Activated T-cell treated with anti-CD3 and anti-CD28 coated beads, Interleukin-2, amount 50 U/mL, for 1 hour (primary cell): ENCODE measurements around the gene IFI27.

Source experiments
- DNase-seq: peaks from one replicate; pipeline ENCODE4 v3.0.0-alpha.2; 2020

IFI27 gene

DNA sequence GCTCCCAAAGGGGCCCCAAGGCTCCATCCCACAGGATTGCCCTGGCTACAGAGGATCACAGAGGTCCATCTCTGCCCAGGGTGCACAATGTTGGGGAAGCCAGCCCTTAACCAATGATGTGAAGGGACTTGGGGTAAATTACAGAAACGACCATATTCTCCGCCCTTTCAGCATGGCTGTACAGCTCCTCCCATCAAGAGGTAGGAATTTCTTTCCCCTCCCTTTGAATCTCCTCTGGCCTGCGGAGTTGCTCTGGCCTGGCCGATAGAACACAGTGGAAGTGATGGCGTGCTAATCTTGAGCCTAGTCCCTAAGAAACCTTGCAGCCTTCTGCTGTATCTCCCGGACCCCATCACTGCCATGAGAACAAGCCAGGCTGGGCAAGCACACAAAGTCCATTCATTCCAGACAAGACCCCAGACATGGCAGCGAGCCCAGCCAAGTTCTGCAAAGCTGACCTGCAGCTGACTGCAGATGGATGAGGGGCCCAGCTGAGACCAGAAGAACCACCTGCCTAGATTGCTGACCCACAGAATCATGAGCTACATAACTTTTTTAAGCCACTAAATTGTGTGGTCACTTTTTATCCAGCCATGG lies 6.9 kb upstream of the IFI27 start:
- DNase-seq: no peak

DNA sequence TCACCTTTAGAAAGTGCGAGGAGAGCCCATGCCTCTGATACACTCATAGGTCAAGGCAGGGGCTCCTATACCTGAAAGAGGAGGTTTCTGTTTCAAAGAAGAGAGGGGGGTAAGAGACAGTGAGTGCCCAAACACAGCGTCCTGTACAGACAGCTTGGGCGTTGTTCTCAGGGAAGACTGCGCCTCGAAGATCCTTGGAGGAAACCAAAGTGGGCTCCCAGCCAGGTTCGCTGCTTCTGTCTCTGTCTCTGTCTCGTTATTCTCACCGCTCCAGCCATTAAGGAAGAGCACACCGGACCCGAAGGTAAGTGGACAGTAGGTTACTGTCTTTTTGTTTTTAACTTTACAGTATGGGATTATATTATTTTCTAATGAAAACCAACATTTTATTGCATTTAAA lies 5.8 kb upstream of the IFI27 start:
- no peak for DNase-seq

DNA sequence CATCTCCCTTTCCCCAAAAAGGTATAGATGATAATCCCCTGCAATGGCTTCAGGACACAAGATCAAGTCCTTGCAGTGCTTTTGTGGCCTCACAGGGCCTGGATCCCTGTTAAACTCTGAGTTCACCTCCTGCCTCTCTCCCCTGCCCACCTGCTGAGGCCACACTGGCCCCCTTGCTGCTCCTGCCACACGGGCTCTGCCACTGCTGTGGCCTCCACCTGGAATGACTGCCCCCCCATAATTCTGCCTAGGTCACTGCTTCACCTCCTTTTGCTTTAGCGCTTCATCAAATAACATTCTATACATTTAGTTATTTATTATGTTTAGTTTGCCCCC lies 653 bp upstream of the IFI27 start:
- no peak for DNase-seq

DNA sequence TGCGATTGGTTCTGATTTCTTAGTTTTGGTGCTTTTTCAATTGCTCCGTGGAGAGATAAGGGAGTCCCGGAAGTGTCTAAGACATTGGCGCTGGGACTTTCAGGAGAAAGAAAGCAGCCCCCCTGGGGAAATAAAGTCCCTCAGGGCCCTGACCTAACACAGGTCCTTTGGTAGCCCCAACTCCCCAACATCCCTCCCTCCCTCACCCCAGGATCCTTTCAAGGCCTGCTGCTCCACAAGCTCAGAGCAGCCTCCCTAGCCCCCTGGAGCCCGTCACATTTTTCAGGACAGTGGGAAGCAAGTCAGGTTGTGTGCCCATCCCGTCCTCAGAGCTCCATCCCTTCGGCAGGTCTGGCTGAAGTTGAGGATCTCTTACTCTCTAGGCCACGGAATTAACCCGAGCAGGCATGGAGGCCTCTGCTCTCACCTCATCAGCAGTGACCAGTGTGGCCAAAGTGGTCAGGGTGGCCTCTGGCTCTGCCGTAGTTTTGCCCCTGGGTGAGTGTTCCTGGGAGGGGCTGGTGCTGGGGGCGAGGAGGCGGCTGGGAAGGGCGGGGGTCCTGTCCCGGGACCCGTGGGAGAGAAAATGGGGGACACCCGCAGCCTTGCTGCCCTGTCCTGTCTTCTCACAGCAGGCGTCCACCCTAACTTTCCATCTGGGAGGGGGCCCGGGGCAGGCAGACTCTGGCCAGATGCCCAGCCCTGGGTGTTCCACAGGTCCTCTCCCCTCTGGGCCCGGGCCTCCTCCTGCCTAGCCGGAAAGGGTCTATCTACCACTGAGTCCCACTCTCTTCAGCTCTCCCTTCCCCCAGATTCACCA lies 950 bp downstream of the IFI27 start:
- DNase-seq: no peak

DNA sequence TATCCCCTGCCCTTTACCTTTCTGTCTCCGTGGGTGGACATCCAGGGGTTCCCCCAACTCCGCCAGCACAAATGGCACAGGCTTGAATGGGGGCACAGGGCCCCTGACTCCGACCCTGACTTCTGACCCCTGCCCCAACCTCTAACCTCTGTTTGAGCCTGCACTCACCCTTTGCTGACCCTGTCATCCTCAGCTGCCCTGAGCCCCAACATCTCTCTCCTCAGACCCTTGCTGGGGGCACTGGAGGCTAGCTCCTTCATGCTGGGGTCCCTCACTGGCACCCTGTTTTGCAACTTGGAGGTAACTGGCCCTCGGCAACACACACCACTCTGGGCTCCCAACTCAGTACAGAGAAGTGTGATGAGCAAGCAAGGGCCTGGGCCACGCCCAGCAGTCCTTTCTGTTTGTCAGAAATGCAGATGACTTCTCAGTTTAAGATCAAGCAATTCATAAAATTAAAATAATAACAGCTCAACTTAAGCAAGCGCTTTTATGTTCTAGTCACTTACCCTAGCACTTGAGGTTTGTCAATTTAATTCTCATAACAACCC lies 2.1 kb downstream of the IFI27 start:
- no peak for DNase-seq

DNA sequence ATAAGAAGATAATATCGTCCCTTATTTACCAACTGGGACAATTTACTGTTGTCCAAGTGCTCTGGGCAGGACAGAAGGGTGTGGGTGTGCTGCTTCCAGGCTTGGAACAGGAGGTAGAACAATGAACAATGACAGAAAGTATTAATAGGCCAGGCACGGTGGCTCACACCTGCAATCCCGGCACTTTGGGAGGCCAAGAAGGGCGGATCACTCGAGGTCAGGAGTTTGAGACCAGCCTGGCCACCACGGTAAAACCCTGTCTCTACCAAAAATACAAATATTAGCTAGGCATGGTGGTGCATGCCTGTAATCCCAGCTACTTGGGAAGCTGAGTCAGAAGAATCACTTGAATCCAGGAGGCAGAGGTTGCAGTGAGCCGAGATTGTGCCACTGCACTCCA lies 2.5 kb downstream of the IFI27 start:
- DNase-seq: no peak

DNA sequence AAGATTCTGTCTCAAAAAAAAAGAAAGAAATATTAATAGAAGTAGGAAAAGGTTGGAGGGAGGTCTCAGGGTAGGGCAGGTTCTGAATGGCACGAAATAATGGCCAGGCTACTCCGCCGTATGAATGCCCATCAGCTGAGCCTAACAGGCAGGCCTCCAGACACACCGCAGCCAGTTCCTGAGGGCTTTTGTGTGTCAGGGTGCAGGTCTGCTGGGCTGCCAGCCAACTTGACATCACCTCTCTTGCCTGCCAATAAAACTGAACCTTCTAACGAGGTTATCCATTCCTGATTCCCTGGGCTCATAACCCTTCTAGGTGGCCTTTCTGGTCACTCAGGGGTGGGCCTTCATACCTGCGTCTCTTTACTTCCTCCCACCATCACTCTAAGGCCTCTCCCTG lies 3.0 kb downstream of the IFI27 start:
- no peak for DNase-seq

DNA sequence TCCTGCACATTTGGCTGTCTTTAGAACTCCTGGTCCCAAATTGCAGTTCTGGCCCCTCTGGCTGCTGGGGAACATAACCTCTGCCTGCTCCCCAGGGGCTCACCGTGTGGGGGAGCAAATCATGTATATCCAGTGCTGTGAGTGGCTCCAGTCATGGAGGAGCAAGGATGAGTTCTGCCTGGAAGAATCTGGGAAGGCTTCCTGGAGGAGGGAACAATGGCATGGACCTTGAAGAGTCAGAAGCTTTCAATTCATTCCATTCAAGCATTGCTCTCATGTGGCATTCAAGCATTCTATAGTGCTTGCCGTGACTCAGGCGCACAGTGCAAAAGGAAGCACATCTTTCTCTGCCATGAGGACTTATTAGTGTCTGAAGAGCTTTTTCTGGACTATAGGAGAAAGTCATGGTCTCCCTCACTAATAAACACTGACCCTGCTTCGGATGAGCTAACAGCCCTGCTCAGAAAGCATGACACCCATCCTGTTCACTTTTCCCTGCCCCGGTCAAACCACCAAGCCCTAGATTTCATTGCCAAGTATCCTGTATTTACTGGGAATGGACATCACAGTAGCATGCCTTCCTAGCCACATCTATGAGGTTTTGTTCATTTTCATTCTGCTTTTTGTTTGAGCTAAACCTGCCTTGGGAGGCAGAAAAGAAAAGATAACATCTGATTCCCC lies 3.5 kb downstream of the IFI27 start:
- DNase-seq: no peak

DNA sequence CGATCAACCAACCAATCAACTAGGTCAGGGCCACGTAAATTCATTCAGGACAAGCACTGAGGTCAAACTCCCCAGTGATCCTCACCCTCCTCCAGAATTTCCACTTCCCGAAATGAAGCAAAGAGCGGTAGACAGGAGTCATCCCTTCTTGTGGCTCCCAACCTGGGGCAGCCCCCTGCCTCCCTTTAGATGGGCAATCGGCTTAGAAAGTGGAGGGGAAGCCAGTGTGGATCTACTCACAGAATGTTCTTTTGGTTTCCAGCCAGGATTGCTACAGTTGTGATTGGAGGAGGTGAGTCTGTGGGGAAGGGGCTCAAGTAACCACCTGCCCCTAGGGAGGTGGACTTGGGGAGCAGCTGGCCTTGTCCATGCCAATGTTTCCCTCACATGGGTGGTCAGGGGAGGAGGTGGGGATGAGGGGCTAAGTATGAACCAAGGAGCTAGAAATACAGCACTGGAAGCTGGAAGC lies 4.1 kb downstream of the IFI27 start:
- no peak for DNase-seq

DNA sequence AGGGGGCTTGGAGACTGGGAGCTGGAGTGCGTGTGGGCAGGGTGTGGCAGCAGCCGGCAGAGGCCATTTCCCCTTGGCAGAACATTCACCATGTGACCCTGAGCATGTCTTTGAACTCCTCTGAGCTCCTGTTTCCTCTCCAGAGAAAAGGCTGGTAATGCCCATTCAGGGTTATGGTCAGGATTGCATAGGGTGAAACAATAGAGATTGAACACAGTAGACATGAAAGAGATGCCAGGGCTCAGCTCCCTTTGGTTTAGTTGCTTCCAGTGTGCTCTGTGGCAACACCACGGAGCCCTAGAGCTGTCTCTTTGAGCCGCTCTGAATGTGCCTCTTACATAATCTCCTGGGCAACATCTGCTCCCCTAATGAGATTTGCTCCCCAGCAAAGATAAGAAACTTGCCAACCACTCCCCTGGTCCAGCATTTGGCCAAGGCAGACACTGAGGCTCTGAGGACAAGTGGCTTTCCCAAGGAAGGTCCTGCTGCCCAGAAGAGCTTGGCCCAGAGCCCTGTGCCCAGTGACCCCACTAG lies 4.6 kb downstream of the IFI27 start:
- no peak for DNase-seq

DNA sequence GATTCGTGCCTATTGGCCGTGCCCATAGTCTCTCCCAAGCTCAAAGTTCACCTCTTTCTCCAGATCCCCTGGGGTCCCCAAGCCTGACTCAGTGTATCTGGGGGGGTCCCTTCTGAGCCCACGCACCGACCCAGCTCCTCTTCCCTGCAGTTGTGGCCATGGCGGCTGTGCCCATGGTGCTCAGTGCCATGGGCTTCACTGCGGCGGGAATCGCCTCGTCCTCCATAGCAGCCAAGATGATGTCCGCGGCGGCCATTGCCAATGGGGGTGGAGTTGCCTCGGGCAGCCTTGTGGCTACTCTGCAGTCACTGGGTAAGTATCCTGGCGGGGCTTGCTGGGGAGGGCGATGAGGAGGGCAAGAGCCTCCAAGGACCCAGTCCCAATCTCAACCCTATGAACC lies 5.1 kb downstream of the IFI27 start:
- DNase-seq: no peak

DNA sequence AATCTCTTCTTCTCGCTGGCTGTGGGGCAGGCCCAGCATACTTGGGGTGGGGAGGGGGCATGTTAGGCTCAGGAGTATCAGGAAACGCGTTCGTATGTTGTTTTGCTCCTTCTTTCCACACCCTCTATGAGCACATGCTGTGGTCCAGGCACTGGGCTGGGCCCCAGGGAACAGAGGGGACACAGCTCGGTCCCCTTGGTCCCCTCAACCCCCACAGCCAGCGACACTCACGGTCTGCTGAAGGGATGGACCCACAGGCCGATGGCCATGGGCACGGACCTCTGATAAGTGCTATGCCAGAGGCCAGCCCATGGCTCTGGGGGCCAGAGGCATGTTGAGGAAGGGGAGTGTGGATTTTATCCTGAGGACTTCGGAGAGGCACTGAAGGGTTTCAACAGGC lies 6.2 kb downstream of the IFI27 start:
- DNase-seq: no peak

DNA sequence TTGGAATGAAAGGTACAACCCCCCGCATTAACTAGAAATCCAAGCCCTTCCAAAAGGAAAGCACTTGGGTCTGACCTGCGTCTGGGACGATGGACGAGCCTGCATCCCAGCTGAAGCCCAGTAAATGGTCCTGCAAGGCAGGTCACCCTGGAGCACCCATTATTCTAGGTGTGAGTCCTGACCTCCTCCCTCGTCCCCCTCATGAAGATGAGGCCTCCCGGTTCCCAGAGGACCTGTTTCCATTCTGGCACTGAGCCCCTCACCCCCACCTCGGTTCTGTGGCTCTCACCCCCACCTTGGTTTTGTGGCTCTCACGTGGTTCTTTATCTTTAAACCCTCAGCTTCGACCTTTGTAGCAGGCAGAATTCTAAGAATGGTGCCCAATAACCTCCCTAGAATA lies 7.3 kb downstream of the IFI27 start:
- DNase-seq: no peak

DNA sequence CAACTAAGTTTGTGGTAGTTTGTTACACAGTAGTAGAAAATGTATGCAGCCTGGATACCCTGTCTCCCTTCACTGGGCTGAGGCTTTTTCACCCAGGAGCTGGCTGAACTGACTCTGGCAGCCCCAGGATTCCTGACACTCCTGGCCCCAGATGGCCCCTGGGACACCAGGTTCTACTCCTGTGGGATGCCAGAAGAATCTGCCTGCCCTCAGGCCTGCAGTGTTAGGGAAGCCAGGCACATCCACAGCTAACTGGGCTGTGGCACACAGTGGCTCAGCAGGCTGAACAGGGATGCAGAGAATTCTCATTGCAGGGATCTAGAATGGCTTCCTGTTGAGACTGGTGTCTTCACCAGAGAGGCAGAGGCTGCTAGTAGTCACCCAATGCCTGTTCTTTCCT lies 8.5 kb downstream of the IFI27 start:
- no peak for DNase-seq

DNA sequence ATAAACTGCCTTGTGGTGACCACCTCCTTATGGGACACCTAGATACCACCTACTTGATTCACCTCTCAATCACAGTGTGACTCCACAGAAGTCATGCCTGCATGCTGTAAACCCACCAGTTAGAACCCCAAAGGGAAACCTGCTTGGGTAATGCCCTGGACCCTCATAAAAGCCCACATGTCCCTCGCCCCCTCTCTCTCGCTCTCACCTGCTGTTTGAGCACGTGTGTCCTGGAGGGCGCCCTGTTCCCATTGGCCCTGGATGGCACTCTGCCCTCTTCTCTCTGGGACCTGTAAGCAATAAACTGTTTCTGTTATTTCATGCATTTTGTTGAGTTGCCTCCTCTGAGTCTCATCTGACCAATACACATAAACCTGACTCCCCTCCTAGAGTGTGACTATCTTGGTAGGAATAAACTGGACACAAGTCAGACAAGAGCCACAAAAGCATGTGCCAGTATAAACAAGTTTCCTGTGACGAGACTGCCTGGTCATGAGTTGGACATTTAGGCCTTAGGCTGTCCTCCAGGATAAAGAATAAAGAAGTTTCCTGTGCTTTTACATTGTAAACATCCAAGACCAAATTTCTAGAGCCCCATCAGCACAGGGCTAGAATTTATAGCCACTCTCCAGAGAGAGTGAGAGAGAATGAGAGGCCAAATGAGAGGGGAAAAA lies 10.3 kb downstream of the IFI27 start:
- DNase-seq: no peak

DNA sequence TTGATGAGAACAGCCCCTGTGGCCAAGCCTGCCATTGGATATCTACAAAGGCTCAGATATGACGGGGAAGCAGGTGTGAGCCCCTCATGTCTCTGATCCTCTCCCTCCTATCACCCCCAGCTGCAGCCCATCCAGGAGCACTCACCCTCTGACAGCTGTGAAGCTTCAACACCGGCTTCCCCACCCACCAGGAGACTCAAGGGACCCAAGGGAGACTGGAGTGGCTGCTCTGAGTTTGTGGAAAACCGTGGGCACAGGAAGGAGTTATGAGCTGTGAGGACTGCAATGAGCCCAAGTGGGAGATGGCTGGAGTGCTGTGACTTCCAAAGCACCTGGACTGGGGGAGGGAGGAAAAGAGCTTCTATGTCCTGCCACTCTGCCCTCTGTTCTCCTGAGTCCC lies 10.9 kb downstream of the IFI27 start:
- DNase-seq: no peak

DNA sequence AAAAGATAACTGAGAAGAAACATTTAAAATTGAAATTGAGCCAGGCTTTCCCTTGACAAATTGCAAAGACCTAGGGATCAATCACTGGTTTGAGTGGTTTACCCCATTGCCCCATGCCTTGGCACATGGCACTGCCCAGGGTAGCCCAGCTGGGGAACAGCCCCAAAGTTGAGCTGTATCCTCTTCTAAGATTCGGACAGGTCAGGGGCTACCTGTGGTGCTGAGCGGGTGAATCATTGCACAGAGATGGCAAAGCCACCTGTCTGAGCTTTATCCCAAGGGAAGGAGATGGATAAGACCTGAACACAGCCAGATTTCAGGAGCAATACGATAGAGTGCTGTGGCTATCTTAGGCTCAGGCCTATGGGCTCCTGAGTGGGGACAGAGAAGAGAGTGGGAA lies 11.9 kb downstream of the IFI27 start:
- DNase-seq: no peak

DNA sequence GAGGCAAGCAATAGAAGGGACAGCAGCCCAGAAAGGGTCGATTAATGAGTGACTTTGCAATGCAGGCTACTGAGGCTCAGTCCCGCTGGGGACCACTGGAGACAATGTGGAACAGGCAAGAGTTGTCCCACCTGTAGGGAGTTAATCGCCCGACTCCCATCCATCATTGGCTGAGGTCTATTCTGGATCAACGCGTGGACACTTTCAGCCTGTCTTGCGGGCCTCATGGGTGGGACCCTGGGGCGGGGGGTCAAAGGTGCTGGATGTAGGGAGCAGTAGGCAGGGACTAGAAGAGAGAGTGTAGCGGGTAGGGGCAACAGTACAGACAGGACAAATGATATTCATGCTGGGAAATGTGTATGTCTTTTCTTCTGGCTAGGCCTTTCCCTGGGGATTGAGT lies 12.8 kb downstream of the IFI27 start:
- DNase-seq: no peak

DNA sequence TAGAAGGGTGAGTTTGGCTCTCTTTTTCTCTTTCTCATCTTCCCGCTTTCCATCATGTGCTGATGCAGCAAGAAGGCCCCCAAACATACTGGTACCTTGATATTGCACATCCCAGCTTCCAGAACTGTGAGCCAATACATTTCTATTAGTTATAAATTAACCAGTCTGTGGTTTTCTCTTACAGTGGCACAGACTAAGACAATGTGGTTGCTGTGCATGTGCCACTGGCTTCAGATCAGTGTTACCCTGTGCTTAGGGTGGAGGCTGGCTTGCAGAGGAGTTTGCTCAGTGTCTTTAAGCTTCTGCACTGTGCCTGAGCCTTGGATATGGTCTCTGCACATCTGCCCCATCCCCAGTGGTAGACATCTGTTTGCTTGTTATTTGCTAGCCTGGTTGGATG lies 13.3 kb downstream of the IFI27 start:
- no peak for DNase-seq

DNA sequence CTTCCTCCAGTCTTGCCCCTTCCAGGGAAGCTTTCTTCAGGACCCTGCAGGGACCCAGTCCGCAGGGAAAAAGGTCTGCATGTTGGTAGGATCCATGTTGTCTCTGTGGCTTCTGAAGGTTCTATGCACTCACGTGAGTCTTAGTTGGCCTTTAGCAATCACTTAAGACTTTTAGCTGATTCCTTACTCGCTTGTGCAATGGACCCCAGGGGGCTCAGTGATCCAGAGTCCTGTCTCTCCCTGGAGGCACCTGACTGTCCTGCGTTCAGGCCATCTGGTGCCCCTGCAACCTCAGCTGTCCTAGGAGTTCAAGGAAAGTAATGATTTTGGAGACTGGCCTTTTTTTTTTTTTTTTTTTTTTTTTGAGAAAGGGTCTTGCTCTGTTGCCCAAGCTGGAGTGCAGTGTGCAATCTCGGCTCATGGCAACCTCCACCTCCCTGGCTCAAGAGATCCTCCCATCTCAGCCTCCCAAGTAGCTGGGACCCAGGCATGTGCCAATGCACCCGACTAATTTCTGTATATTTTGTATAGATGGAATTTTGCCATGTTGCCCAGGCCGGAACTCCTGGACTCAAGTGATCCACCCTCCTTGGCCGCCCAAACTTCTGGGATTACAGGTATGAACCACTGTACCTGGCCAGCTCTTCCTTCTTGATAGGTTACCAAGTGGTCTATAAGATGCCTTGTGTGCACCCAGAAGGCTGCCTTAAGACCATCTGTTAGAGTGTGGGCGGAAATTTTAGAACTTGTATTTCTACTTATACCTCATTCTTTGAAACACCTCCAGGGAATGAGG lies 14.2 kb downstream of the IFI27 start:
- DNase-seq: no peak

DNA sequence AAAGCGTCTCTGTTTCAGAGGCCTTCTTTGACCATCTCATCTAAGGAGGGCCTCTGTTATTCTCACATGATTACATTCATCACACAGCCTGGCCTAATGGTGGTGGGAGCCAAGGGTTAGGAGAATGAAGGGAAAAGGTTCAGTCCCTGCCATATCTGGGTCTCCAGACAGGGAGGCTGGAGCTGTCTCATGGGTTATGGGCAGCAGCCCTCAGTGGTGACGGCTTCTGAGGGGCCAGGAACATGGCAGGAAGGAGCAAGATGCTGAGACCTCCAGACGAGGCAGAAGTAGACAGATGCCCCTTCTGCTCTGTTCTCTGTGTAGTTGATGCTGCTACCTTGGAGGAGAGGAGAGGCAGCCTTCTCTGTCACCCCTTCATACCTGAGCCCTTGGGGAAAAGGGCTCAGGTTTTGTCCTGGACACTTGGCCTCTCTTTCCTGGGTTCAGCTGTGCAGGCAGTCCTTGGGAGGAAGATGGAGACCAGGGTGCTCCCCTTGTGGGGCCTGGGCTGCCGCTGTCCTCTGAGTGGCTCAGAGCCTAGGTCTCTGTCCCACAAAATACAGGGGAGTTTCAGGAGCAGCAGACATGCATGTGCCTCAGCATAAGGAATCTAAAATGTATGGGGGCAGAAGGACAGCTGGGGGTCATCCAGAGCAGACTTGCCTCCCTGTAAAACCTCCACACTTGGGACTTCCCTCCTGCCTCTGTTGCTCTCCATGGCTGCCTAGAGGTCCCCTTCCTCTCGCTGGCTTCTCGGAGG lies 15.3 kb downstream of the IFI27 start:
- no peak for DNase-seq

DNA sequence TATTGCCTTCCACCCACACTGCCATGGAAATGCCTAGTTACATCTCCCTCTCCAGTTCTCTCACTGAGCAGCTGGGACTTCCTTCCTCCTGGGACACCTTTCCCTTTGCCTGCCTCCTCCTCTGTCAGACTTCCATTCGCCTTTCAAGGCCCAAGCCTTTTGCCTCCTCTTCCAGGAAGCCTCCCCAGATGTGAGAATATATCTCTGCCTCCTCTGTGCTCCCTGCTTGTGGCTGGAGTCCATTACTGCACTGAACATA lies 15.8 kb downstream of the IFI27 start:
- DNase-seq: no peak
